Daoy (cell line): ENCODE results near the gene PYGM. TPM values are rescaled to one million over a fixed set of nuclear protein-coding genes. Genes with fewer than 3 reads are reported as not detected.

Experiments
- total RNA-seq: library from RNA; depleted of rRNA; stranded (reverse); fragments of >200 nt; shearing (Covaris generic); gene quantifications from 2 replicates; pipeline ENCODE4 v1.2.3, GENCODE V29; 2014; rRNA removed

PYGM gene
- total RNA-seq, 1 experiment from 2014 or later, result not detected

Other genes starting within 250 kb of the PYGM start
- gene SLC22A11, start 204.0 kb downstream of the PYGM start, total RNA-seq, result not detected in 2 replicates
- not detected in 2 replicates for gene SLC22A12, start 168.8 kb downstream of the PYGM start, total RNA-seq
- gene NRXN2, start 36.8 kb downstream of the PYGM start, total RNA-seq, result 0.15 and 20.9 TPM in 2 replicates
- not detected in 2 replicates for gene RASGRP2, start 15.8 kb downstream of the PYGM start, total RNA-seq
- gene SF1, start 18.6 kb upstream of the PYGM start, total RNA-seq, result 99.7 and 151 TPM in 2 replicates
- gene MAP4K2, start 43.2 kb upstream of the PYGM start, total RNA-seq, result 6.7 and 10.4 TPM in 2 replicates
- 14.0 and 15.0 TPM in 2 replicates for gene MEN1, start 50.6 kb upstream of the PYGM start, total RNA-seq
- 0.06 and 0.15 TPM in 2 replicates for gene CDC42BPG, start 84.7 kb upstream of the PYGM start, total RNA-seq
- gene EHD1, start 118.6 kb upstream of the PYGM start, total RNA-seq, result 27.0 and 35.6 TPM in 2 replicates
- 8.2 and 11.1 TPM in 2 replicates for gene ATG2A, start 157.2 kb upstream of the PYGM start, total RNA-seq
- 7.8 and 8.5 TPM in 2 replicates for gene PPP2R5B, start 164.7 kb upstream of the PYGM start, total RNA-seq
- not detected in 2 replicates for gene GPHA2, start 175.9 kb upstream of the PYGM start, total RNA-seq
- gene MAJIN, start 212.1 kb upstream of the PYGM start, total RNA-seq, result not detected in 2 replicates
- 0.51 TPM in 1 of 2 replicates, not detected in the other for gene BATF2, start 237.0 kb upstream of the PYGM start, total RNA-seq